ENCODE data around the gene PNMA6E.

The PNMA6E gene

GRCh38 chrX:153438532-153438931 is 37.4 kb upstream of the PNMA6E start:
- in situ Hi-C loops (cut with MboI; ENCODE audit: low sequenced_read_pairs): no loop called here

- in situ Hi-C loops (cut with MboI; ENCODE audit: low sequenced_read_pairs): no loop called here
These were observed 34.7 kb upstream of the PNMA6E start for GRCh38 chrX:153435845-153436244.

GRCh38 chrX:153434801-153435200 is 33.7 kb upstream of the PNMA6E start:
- in situ Hi-C loops (cut with MboI; ENCODE audit: low sequenced_read_pairs): no loop called here

GRCh38 chrX:153433781-153434285 is 32.7 kb upstream of the PNMA6E start:
- in situ Hi-C loops (cut with MboI; ENCODE audit: low sequenced_read_pairs): no loop called here

GRCh38 chrX:153433161-153433680 is 32.1 kb upstream of the PNMA6E start:
- in situ Hi-C loops (cut with MboI; ENCODE audit: low sequenced_read_pairs): no loop called here

GRCh38 chrX:153430796-153431195 is 29.6 kb upstream of the PNMA6E start:
- in situ Hi-C loops (cut with MboI; ENCODE audit: low sequenced_read_pairs): no loop called here

GRCh38 chrX:153426204-153426603 is 25.1 kb upstream of the PNMA6E start:
- in situ Hi-C loops (cut with MboI; ENCODE audit: low sequenced_read_pairs): no loop called here

GRCh38 chrX:153423652-153424051 is 22.5 kb upstream of the PNMA6E start:
- in situ Hi-C loops (cut with MboI; ENCODE audit: low sequenced_read_pairs): no loop called here

- in situ Hi-C loops (cut with MboI; ENCODE audit: low sequenced_read_pairs): no loop called here
These were observed 20.7 kb upstream of the PNMA6E start for GRCh38 chrX:153421856-153422255.

- in situ Hi-C loops (cut with MboI; ENCODE audit: low sequenced_read_pairs): no loop called here
These were observed 19.9 kb upstream of the PNMA6E start for GRCh38 chrX:153420851-153421599.

- in situ Hi-C loops (cut with MboI; ENCODE audit: low sequenced_read_pairs): no loop called here
These were observed 16.5 kb upstream of the PNMA6E start for GRCh38 chrX:153417637-153418036.

- in situ Hi-C loops (cut with MboI; ENCODE audit: low sequenced_read_pairs): no loop called here
These were observed 15.8 kb upstream of the PNMA6E start for GRCh38 chrX:153416781-153417450.

GRCh38 chrX:153414856-153415510 is 13.8 kb upstream of the PNMA6E start:
- in situ Hi-C loops (cut with MboI; ENCODE audit: low sequenced_read_pairs): no loop called here

GRCh38 chrX:153413731-153414130 is 12.6 kb upstream of the PNMA6E start:
- in situ Hi-C loops (cut with MboI; ENCODE audit: low sequenced_read_pairs): no loop called here

- in situ Hi-C loops (cut with MboI; ENCODE audit: low sequenced_read_pairs): no loop called here
These were observed 11.9 kb upstream of the PNMA6E start for GRCh38 chrX:153412746-153413720.

GRCh38 chrX:153411988-153412574 is 10.9 kb upstream of the PNMA6E start:
- in situ Hi-C loops (cut with MboI; ENCODE audit: low sequenced_read_pairs): no loop called here

GRCh38 chrX:153411255-153411987 is 10.3 kb upstream of the PNMA6E start, which contains the start of gene ZFP92:
Gene ZFP92 (plus strand): TSS chrX:153411472. CDS start chrX:153418323, 6,851 bp downstream.
- in situ Hi-C loops (cut with MboI; ENCODE audit: low sequenced_read_pairs): no loop called here

- in situ Hi-C loops (cut with MboI; ENCODE audit: low sequenced_read_pairs): no loop called here
These were observed 9.7 kb upstream of the PNMA6E start for GRCh38 chrX:153410888-153411254.

- in situ Hi-C loops (cut with MboI; ENCODE audit: low sequenced_read_pairs): no loop called here
These were observed 9.2 kb upstream of the PNMA6E start for GRCh38 chrX:153410373-153410772.

Data from HL-60/S4 treated with phorbol 12-myristate 13-acetate at 8.2 ng/mL for 4 days and 3 days (cell line).